HepG2 (cell line): Measurements from ENCODE around the gene GPR89B. TPM values are rescaled to one million over a fixed set of nuclear protein-coding genes. Genes with fewer than 3 reads are reported as not detected.

Experiments
- ATAC-seq: fragments of 200-7000 bp; cut with Tn5 transposase; 3 replicates; pipeline ENCODE4 v1.9.1; 2020; ENCODE audit warnings: mild to moderate bottlenecking, moderate library complexity
- BruUV-seq: library from RNA; stranded (reverse); fragments of 400-500 nt; replicated peaks from 2 replicates; lab custom pipeline; 2021; lab: Mats Ljungman, UMichigan
- CTCF ChIA-PET: fragments of 300-600 bp; formaldehyde crosslinking; extraction: SDS; loops from one replicate; lab custom pipeline; 2021; ENCODE audit warnings: low total read pairs, inconsistent platforms, low intra/inter-chr PET ratio; lab: Yijun Ruan, JAX
- POLR2A ChIA-PET: fragments of 350-600 bp; sonication (Branson Sonifier 250); formaldehyde crosslinking; loops from one replicate; lab custom pipeline; 2020; ENCODE audit warnings: antibody characterized with exemption, inconsistent platforms; lab: Yijun Ruan, JAX
- DNase-seq: peaks from one replicate; pipeline ENCODE4 v3.0.0-alpha.2; 2015; ENCODE audit warnings: low spot score
- FAIRE-seq: peaks from 3 replicates; lab custom pipeline; 2011; peaks lifted over from hg19 to GRCh38; lab: Jason Lieb, UNC
- H2AFZ ChIP-seq: one replicate; pipeline ENCODE4 v1.6.1; 2011; ENCODE audit warnings: low read length, inconsistent platforms
- H3K27ac ChIP-seq: fragments of 300-600 bp; 3 replicates; pipeline ENCODE4 v1.8.0; 2011; ENCODE audit warnings: mixed run types, mild to moderate bottlenecking, mixed read lengths, low read length, inconsistent platforms; ENCODE audit not compliant: insufficient read depth; ENCODE audit errors: extremely low read length
- H3K27me3 ChIP-seq, 2 experiments: fragments of 200-600 bp in 1 of 2; 2 replicates in 1 of 2; 3 replicates in 1 of 2; pipeline versions ENCODE4 v1.6.0 to v1.8.0; 2011; ENCODE audit warnings: low read length in 2 of 2, mild to moderate bottlenecking in 2 of 2, moderate library complexity in 2 of 2, inconsistent platforms in 1 of 2; ENCODE audit not compliant: insufficient read depth in 2 of 2, control insufficient read depth in 1 of 2
- H3K36me3 ChIP-seq, 2 experiments: fragments of 200-600 bp in 1 of 2; replicated peaks in 1 of 2; 2 replicates in 1 of 2; 3 replicates in 1 of 2; pipeline versions ENCODE4 v1.5.1 to v1.8.0; 2011; ENCODE audit warnings: low read length in 2 of 2, inconsistent platforms in 1 of 2; ENCODE audit not compliant: insufficient read depth in 2 of 2, control insufficient read depth in 1 of 2
- H3K4me1 ChIP-seq: 2 replicates; pipeline ENCODE4 v1.5.1; 2012; ENCODE audit warnings: low read length, inconsistent platforms; ENCODE audit not compliant: insufficient read depth
- H3K4me2 ChIP-seq: 2 replicates; pipeline ENCODE4 v1.6.0; 2011; ENCODE audit warnings: low read depth, low read length, inconsistent platforms
- H3K4me3 ChIP-seq, 3 experiments: fragments of 200-600 bp in 1 of 3; sonication (generic), shearing (Covaris generic) in 1 of 3; replicated peaks in 1 of 3; 2 replicates each; pipeline ENCODE4 v1.5.1; 2011 to 2016; ENCODE audit warnings: low read length in 3 of 3, inconsistent platforms in 2 of 3, low read depth in 2 of 3, mild to moderate bottlenecking in 2 of 3, control low read depth in 1 of 3, mixed read lengths in 1 of 3; ENCODE audit not compliant: insufficient read depth in 1 of 3
- H3K79me2 ChIP-seq: one replicate; pipeline ENCODE4 v1.6.1; 2011; ENCODE audit warnings: low read length, inconsistent platforms; ENCODE audit not compliant: insufficient read depth
- H3K9ac ChIP-seq: 2 replicates; pipeline ENCODE4 v1.6.0; 2011; ENCODE audit warnings: mild to moderate bottlenecking, low read depth, low read length, inconsistent platforms; ENCODE audit not compliant: insufficient read depth
- H3K9me3 ChIP-seq: 2 replicates; pipeline ENCODE4 v1.5.1; 2012; ENCODE audit warnings: mild to moderate bottlenecking, low read length
- H4K20me1 ChIP-seq: 2 replicates; pipeline ENCODE4 v1.6.0; 2011; ENCODE audit warnings: inconsistent platforms, mild to moderate bottlenecking, low read length, moderate library complexity; ENCODE audit not compliant: insufficient read depth
- CCAR2 ChIP-seq: fragments of 200-400 bp; formaldehyde crosslinking; optimal IDR thresholded peaks from 2 replicates; pipeline ENCODE3; 2018; ENCODE audit warnings: low read depth, mild to moderate bottlenecking, low read length, moderate library complexity
- FOXJ3 ChIP-seq: sonication (generic); formaldehyde crosslinking; IDR thresholded peaks from 2 replicates; pipeline ENCODE4 v1.4.0; 2020; ENCODE audit warnings: missing genetic modification reagents, mild to moderate bottlenecking, borderline replicate concordance
- KDM5B ChIP-seq: sonication (generic); formaldehyde crosslinking; IDR thresholded peaks from 2 replicates; pipeline ENCODE4 v1.4.0; 2020; ENCODE audit warnings: missing genetic modification reagents, mild to moderate bottlenecking, borderline replicate concordance
- KLF13 ChIP-seq: sonication (generic); formaldehyde crosslinking; IDR thresholded peaks from 2 replicates; pipeline ENCODE4 v1.4.0; 2020; ENCODE audit warnings: mild to moderate bottlenecking, missing genetic modification reagents
- NFRKB ChIP-seq: fragments of 450-650 bp; IDR thresholded peaks from 2 replicates; pipeline ENCODE4 v1.6.1; 2017
- NR0B2 ChIP-seq: sonication (generic); formaldehyde crosslinking; IDR thresholded peaks from 2 replicates; pipeline ENCODE4 v1.4.0; 2020; ENCODE audit warnings: mild to moderate bottlenecking, missing genetic modification reagents
- PAF1 ChIP-seq: IDR thresholded peaks from 2 replicates; pipeline ENCODE4 v1.6.1; 2016; ENCODE audit warnings: missing genetic modification reagents, missing compliant biosample characterization
- RAD51 ChIP-seq: fragments of 450-650 bp; IDR thresholded peaks from 2 replicates; pipeline ENCODE4 v1.6.1; 2016; ENCODE audit warnings: borderline replicate concordance
- TP53 ChIP-seq: sonication (generic); formaldehyde crosslinking; conservative IDR thresholded peaks from 2 replicates; pipeline ENCODE4 v1.4.0; 2020; ENCODE audit warnings: missing genetic modification reagents
- ZFP36L1 ChIP-seq: sonication (generic); formaldehyde crosslinking; IDR thresholded peaks from 2 replicates; pipeline ENCODE4 v1.8.0; 2022; ENCODE audit warnings: mild to moderate bottlenecking, missing genetic modification reagents, moderate library complexity
- ZNF614 ChIP-seq: IDR thresholded peaks from 2 replicates; pipeline ENCODE4 v1.6.1; 2018; ENCODE audit warnings: missing biosample characterization, missing genetic modification reagents, inconsistent platforms, borderline replicate concordance
- ZNF775 ChIP-seq: sonication (generic); formaldehyde crosslinking; IDR thresholded peaks from 2 replicates; pipeline ENCODE4 v1.4.0; 2020; ENCODE audit warnings: missing genetic modification reagents, mild to moderate bottlenecking, moderate library complexity, borderline replicate concordance
- ZNF788 ChIP-seq: sonication (generic); formaldehyde crosslinking; IDR thresholded peaks from 2 replicates; pipeline ENCODE4 v1.5.0; 2020; ENCODE audit warnings: mild to moderate bottlenecking, missing genetic modification reagents, borderline replicate concordance
- ZNF83 ChIP-seq: sonication (generic); formaldehyde crosslinking; IDR thresholded peaks from 2 replicates; pipeline ENCODE4 v1.4.0; 2020; ENCODE audit warnings: missing genetic modification reagents, mild to moderate bottlenecking, borderline replicate concordance
- WGBS: methylation state at CpG from one replicate; pipeline ENCODE4 v1.1.6; 2017; ENCODE audit warnings: low lambda C conversion rate; 5-methylcytosine and 5-hydroxymethylcytosine counted together
- in situ Hi-C: cut with HindIII; loops from 2 replicates; pipeline ENCODE4 v1.10.0; 2017; ENCODE audit warnings: low pct_unique_long_range_greater_than_20kb; ENCODE audit not compliant: extremely low pct_ligation_motif_present
- intact Hi-C: fragments of 100-400 bp; cut with micrococcal nuclease; formaldehyde crosslinking; loops from one replicate; pipeline ENCODE4 v1.10.0; 2022; ENCODE audit not compliant: unreplicated experiment
- polyA plus RNA-seq, 8 experiments: library from polyadenylated mRNA; depleted of rRNA in 3 of 8; stranded (reverse) in 7 of 8; unstranded in 1 of 8; fragments of >200 nt; fragmentation: Illumina TruSeq in 4 of 8; extraction: Trizol in 4 of 8; gene quantifications; 2 replicates each; pipeline versions ENCODE4 v1.2.1 to v1.2.3, GENCODE V29; 2011 to 2016; ENCODE audit warnings: low read depth in 4 of 8, missing spikeins in 1 of 8, mixed read lengths in 1 of 8; ENCODE audit not compliant: insufficient read depth in 1 of 8
- total RNA-seq, 5 experiments: library from RNA; depleted of rRNA; stranded (reverse); fragments of >200 nt; fragmentation: Illumina TruSeq; extraction: Trizol; gene quantifications; 2 replicates each; pipeline ENCODE4 v1.2.3, GENCODE V29; 2016; ENCODE audit warnings: low read depth in 1 of 5
- TF ChIP-seq, protein P1 (sequence below): sonication (generic); formaldehyde crosslinking; IDR thresholded peaks from 2 replicates; pipeline ENCODE4 v1.5.0; 2020; ENCODE audit warnings: missing genetic modification reagents
- TF ChIP-seq, protein P2 (sequence below): sonication (generic); formaldehyde crosslinking; IDR thresholded peaks from 2 replicates; pipeline ENCODE4 v1.4.0; 2020; ENCODE audit warnings: missing genetic modification reagents

Gene GPR89B
- total and polyA plus RNA-seq, 2 of the 13 experiments (the other 11 are each of a cell fraction or from before 2014, with no cell fraction given) = 12.2 to 20.1 TPM

DNA sequence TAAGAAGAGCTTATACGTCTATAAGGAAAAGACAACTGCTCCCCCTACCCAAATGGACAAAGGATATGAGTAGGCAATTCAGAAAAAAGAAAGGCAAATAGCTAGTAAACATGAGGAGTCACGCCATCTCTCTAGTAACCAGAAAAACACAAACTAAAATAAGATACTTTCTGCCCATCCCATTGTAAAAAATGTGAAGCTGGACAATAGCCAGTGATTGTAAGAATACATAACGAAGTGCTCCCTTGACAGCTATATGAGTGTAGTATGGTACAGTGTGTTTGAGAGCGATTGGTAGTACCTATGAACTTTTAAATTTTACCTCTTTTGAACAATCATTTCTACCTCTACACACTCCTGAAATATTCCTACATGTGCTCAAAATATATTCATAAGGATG, 33.1 kb upstream of the GPR89B start:
- POLR2A ChIA-PET = interaction anchor here (0.7 kb wide), 1 partner anchor 371 kb away, joined by 3 read pairs; no protein-coding TSS in a partner anchor
- 9% methylated on average over 4 of the region's 4 CpGs for WGBS
- no peaks in the 10 kb centered on the region; a peak in 1 of 5 replicates for H3K27me3 ChIP-seq
- intact Hi-C loops = loop anchor here (10.0 kb wide), 1 partner anchor 400 kb away; no protein-coding TSS in a partner anchor
- no peak overlapping the region for H3K9ac ChIP-seq
- H3K79me2 ChIP-seq = no peaks in the 10 kb centered on the region
- no peak overlapping the region for H3K27ac ChIP-seq
- no peak for ATAC-seq
- BruUV-seq = no TSS peak
- TF ChIP-seq CCAR2 (no peak), NFRKB (no peak), FOXJ3 (CRISPR knock-in tag) (no peak), ZNF788 (no peak), RAD51 (no peak), NR0B2 (CRISPR knock-in tag) (no peak), ZNF775 (CRISPR knock-in tag) (no peak), KDM5B (CRISPR knock-in tag) (no peak), PAF1 (CRISPR knock-in tag) (no peak), ZFP36L1 (no peak), ZNF614 (CRISPR knock-in tag) (no peak), KLF13 (CRISPR knock-in tag) (no peak), TP53 (no peak), ZNF83 (CRISPR knock-in tag) (no peak)
- TF ChIP-seq, protein P1, sequence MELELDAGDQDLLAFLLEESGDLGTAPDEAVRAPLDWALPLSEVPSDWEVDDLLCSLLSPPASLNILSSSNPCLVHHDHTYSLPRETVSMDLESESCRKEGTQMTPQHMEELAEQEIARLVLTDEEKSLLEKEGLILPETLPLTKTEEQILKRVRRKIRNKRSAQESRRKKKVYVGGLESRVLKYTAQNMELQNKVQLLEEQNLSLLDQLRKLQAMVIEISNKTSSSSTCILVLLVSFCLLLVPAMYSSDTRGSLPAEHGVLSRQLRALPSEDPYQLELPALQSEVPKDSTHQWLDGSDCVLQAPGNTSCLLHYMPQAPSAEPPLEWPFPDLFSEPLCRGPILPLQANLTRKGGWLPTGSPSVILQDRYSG = no peak
- TF ChIP-seq, protein P2, sequence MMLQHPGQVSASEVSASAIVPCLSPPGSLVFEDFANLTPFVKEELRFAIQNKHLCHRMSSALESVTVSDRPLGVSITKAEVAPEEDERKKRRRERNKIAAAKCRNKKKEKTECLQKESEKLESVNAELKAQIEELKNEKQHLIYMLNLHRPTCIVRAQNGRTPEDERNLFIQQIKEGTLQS (CRISPR knock-in tag) = no peak
- H2AFZ ChIP-seq = no peak overlapping the region
- no peaks in the 10 kb centered on the region for H3K4me1 ChIP-seq
- H4K20me1 ChIP-seq = no peaks in the 10 kb centered on the region
- in situ Hi-C loops = loop anchor here (10.0 kb wide), 1 partner anchor 400 kb away; no protein-coding TSS in a partner anchor
- H3K4me3 ChIP-seq = no peak overlapping the region
- CTCF ChIA-PET = no interaction called here
- FAIRE-seq = no peak
- no peaks in the 10 kb centered on the region for H3K36me3 ChIP-seq
- DNase-seq = no peak
- no peak overlapping the region for H3K4me2 ChIP-seq
- H3K9me3 ChIP-seq = no peaks in the 10 kb centered on the region
